Measurements from ENCODE around the gene INIP.

GRCh38 chr9:112670991-112671625 is 46.8 kb downstream of the INIP start:
- TF ChIP-seq CTCF (IDR thresholded peaks at IDR 0.05) = no peak
- no peak for TF ChIP-seq SOX15 (CRISPR knock-in tag; IDR thresholded peaks at IDR 0.05)
- no peak for TF ChIP-seq MAX (CRISPR knock-in tag; IDR thresholded peaks at IDR 0.05)
- TF ChIP-seq SP1 (CRISPR knock-in tag; conservative IDR thresholded peaks at IDR 0.05) = no peak
